Caco-2 (cell line): ENCODE data around the gene RP9. TPM values are rescaled to one million over a fixed set of nuclear protein-coding genes. Genes with fewer than 3 reads are reported as not detected.

Experiments
- BruUV-seq: library from RNA; stranded (reverse); fragments of 400-500 nt; replicated peaks from 2 replicates; lab custom pipeline; 2021; lab: Mats Ljungman, UMichigan
- CTCF ChIA-PET: fragments of 300-600 bp; sonication (Branson Sonifier 250); formaldehyde crosslinking; loops from one replicate; lab custom pipeline; 2022; ENCODE audit warnings: antibody characterized with exemption; lab: Charles Lee
- POLR2A ChIA-PET: fragments of 300-600 bp; sonication (Branson Sonifier 250); formaldehyde crosslinking; loops from one replicate; lab custom pipeline; 2022; ENCODE audit warnings: antibody characterized with exemption; lab: Charles Lee
- DNase-seq, 2 experiments: peaks; one replicate each; pipeline versions ENCODE4 v3.0.0 to v3.0.0-alpha.2; 2020 to 2022
- H3K27me3 ChIP-seq: replicated peaks from 2 replicates; pipeline ENCODE4 v1.6.0; 2011; ENCODE audit warnings: low read length; ENCODE audit not compliant: control insufficient read depth, insufficient read depth
- H3K36me3 ChIP-seq: 2 replicates; pipeline ENCODE4 v1.5.1; 2011; ENCODE audit warnings: low read length; ENCODE audit not compliant: control insufficient read depth, insufficient read depth
- H3K4me1 ChIP-seq: fragments of 250-450 bp; sonication (Bioruptor Pico); 2 replicates; pipeline ENCODE4 v1.5.1; 2020; ENCODE audit warnings: mild to moderate bottlenecking
- H3K4me3 ChIP-seq: 2 replicates; pipeline ENCODE4 v1.5.1; 2011; ENCODE audit warnings: low read depth, mild to moderate bottlenecking, control low read depth, low read length
- H3K9me3 ChIP-seq: fragments of 250-450 bp; sonication (Bioruptor Pico); 2 replicates; pipeline ENCODE4 v1.5.1; 2020; ENCODE audit warnings: mild to moderate bottlenecking, moderate library complexity
- H3K27ac Mint-ChIP-seq: one replicate; pipeline ENCODE4 v1.8.0; 2022; ENCODE audit warnings: mixed read lengths; ENCODE audit not compliant: unreplicated experiment
- H3K27me3 Mint-ChIP-seq: one replicate; pipeline ENCODE4 v1.8.0; 2022; ENCODE audit warnings: mixed read lengths; ENCODE audit not compliant: insufficient read depth, unreplicated experiment
- H3K36me3 Mint-ChIP-seq: one replicate; pipeline ENCODE4 v1.8.0; 2022; ENCODE audit warnings: mild to moderate bottlenecking, mixed read lengths; ENCODE audit not compliant: insufficient read depth, unreplicated experiment
- H3K4me1 Mint-ChIP-seq: one replicate; pipeline ENCODE4 v1.8.0; 2022; ENCODE audit warnings: low read depth, mixed read lengths; ENCODE audit not compliant: unreplicated experiment
- H3K4me3 Mint-ChIP-seq: one replicate; pipeline ENCODE4 v1.8.0; 2022; ENCODE audit warnings: mild to moderate bottlenecking, moderate library complexity, mixed read lengths; ENCODE audit not compliant: unreplicated experiment
- H3K9me3 Mint-ChIP-seq: one replicate; pipeline ENCODE4 v1.8.0; 2022; ENCODE audit warnings: mixed read lengths; ENCODE audit not compliant: unreplicated experiment
- intact Hi-C: fragments of 100-400 bp; cut with micrococcal nuclease; formaldehyde crosslinking; loops from one replicate; pipeline ENCODE4 v1.10.0; 2022; ENCODE audit not compliant: unreplicated experiment
- total RNA-seq: library from RNA; stranded (reverse); gene quantifications from 2 replicates; pipeline ENCODE4 v1.2.3, GENCODE V29; 2022
- TF ChIP-seq, protein P1 (sequence below), 2 experiments: fragments of 200-600 bp in 1 of 2; IDR thresholded peaks; 1 replicate in 1 of 2; 2 replicates in 1 of 2; pipeline versions ENCODE4 v1.5.1 to v1.8.0; 2011 to 2022; ENCODE audit warnings: antibody characterized with exemption in 1 of 2, control low read depth in 1 of 2, inconsistent platforms in 1 of 2, low read depth in 1 of 2, low read length in 1 of 2, mild to moderate bottlenecking in 1 of 2, moderate library complexity in 1 of 2; ENCODE audit not compliant: insufficient read depth in 1 of 2, severe bottlenecking in 1 of 2, unreplicated experiment in 1 of 2

Gene RP9
- total RNA-seq, 1 experiment from 2014 or later, result 20.3 TPM

DNA sequence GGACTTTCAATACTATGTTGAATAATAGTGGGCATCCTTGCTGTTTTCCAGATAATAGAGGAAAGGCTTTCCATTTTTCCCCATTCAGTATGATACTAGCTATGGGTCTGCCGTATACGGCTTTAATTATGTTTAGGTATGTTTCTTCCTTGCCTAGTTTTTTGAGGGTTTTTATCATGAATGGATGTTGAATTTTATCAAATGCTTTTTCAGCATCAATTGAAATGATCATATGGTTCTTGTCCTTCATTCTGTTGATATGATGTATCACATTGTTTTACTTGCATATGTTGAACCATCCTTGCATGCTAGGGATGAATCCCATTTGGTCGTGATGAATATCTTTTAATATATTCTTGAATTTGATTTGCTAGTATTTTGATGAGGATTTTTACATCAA, 9.2 kb upstream of the RP9 start:
- Histone ChIP-seq H3K36me3 (no peaks in the 10 kb centered on the region), H3K4me1 (no peaks in the 10 kb centered on the region), H3K27me3 (no peaks in the 10 kb centered on the region), H3K9me3 (peaks cover 11% of the 10 kb centered on the region), H3K4me3 (no peak overlapping the region)
- Mint-ChIP-seq H3K27me3 (peaks cover 21% of the 10 kb centered on the region), H3K9me3 (peaks cover 12% of the 10 kb centered on the region), H3K4me1 (no peaks in the 10 kb centered on the region), H3K36me3 (no peaks in the 10 kb centered on the region), H3K27ac (no peak overlapping the region), H3K4me3 (no peak overlapping the region)
- CTCF ChIA-PET, result no interaction called here
- TF ChIP-seq, protein P1, sequence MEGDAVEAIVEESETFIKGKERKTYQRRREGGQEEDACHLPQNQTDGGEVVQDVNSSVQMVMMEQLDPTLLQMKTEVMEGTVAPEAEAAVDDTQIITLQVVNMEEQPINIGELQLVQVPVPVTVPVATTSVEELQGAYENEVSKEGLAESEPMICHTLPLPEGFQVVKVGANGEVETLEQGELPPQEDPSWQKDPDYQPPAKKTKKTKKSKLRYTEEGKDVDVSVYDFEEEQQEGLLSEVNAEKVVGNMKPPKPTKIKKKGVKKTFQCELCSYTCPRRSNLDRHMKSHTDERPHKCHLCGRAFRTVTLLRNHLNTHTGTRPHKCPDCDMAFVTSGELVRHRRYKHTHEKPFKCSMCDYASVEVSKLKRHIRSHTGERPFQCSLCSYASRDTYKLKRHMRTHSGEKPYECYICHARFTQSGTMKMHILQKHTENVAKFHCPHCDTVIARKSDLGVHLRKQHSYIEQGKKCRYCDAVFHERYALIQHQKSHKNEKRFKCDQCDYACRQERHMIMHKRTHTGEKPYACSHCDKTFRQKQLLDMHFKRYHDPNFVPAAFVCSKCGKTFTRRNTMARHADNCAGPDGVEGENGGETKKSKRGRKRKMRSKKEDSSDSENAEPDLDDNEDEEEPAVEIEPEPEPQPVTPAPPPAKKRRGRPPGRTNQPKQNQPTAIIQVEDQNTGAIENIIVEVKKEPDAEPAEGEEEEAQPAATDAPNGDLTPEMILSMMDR (IDR thresholded peaks at IDR 0.05; ENCODE audit: insufficient read depth in 1 of 2, low read depth in 1 of 2, low read length in 1 of 2, severe bottlenecking in 1 of 2, unreplicated experiment in 1 of 2), result no peak
- POLR2A ChIA-PET, result no interaction called here
- DNase-seq, result no peak
- no TSS peak for BruUV-seq
- intact Hi-C loops, result no loop called here

DNA sequence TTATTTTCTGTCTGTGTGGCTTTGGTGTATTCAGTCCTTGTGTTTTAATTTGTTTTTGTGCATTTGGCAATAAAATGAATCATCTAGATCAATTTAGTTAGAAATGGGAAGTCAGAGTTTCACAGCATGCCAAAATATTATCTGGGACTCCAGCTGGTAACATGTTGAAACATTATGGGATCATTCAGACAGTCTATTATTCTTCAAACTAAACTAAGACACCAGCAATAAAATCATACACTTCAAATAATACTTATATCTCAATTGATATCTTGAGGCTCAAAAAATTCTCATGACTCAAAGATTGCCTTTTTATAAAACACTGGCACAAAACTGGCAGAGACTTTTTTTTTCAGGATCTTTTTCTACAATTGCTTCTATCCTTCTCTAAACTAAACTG, 5.8 kb upstream of the RP9 start:
- Histone ChIP-seq H3K36me3 (no peaks in the 10 kb centered on the region), H3K27me3 (no peaks in the 10 kb centered on the region; the same call in 1 of the 2 replicates), H3K9me3 (peaks cover 11% of the 10 kb centered on the region), H3K4me1 (no peaks in the 10 kb centered on the region), H3K4me3 (no peak overlapping the region)
- Mint-ChIP-seq H3K27me3 (peaks cover 22% of the 10 kb centered on the region), H3K27ac (no peak overlapping the region), H3K36me3 (no peaks in the 10 kb centered on the region), H3K4me1 (no peaks in the 10 kb centered on the region), H3K9me3 (no peaks in the 10 kb centered on the region), H3K4me3 (no peak overlapping the region)
- no TSS peak for BruUV-seq
- no peak for DNase-seq
- intact Hi-C loops, result no loop called here
- TF ChIP-seq, protein P1 (IDR thresholded peaks at IDR 0.05; ENCODE audit: insufficient read depth in 1 of 2, low read depth in 1 of 2, low read length in 1 of 2, severe bottlenecking in 1 of 2, unreplicated experiment in 1 of 2), result no peak
- POLR2A ChIA-PET, result no interaction called here
- CTCF ChIA-PET, result interaction anchor here (0.7 kb wide), 1 partner anchor 7 kb away, joined by 4 read pairs; no protein-coding TSS in a partner anchor

DNA sequence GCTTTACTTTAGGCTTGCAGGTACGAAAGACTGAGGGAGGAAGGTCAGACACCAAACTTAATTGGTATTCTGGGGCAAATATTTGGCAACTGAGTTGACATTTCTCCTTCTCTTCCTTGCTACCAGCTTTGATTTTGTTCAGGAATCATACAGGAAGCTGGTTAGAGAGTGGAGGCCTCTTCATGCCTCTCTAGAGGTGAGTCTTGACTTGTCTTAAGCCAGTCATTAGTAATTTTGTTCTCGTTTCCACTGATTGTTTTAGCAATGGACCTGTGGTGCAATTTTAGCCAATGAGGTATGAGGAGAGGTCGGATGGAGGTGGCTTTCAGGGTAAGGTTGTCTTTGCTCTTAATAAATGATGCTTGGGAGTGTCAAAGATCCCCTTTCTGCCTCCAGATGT, 2.4 kb upstream of the RP9 start:
- no peak overlapping the region for H3K4me3 ChIP-seq
- H3K27me3 Mint-ChIP-seq, result peaks cover 22% of the 10 kb centered on the region
- peaks cover 7% of the 10 kb centered on the region for H3K4me1 Mint-ChIP-seq
- no peak overlapping the region for H3K27ac Mint-ChIP-seq
- H3K36me3 Mint-ChIP-seq, result no peaks in the 10 kb centered on the region
- intact Hi-C loops, result no loop called here
- TF ChIP-seq, protein P1 (IDR thresholded peaks at IDR 0.05; ENCODE audit: insufficient read depth in 1 of 2, low read depth in 1 of 2, low read length in 1 of 2, severe bottlenecking in 1 of 2, unreplicated experiment in 1 of 2), result no peak
- no TSS peak for BruUV-seq
- no peaks in the 10 kb centered on the region for H3K9me3 Mint-ChIP-seq
- H3K4me1 ChIP-seq, result peaks cover 4% of the 10 kb centered on the region
- POLR2A ChIA-PET, result no interaction called here
- no peaks in the 10 kb centered on the region for H3K36me3 ChIP-seq
- no peaks in the 10 kb centered on the region for H3K9me3 ChIP-seq
- no peaks in the 10 kb centered on the region; the same call in 1 of the 2 replicates for H3K27me3 ChIP-seq
- CTCF ChIA-PET, result no interaction called here
- no peak overlapping the region for H3K4me3 Mint-ChIP-seq
- no peak for DNase-seq
